Glomerular visceral epithelial cell (primary cell): Measurements from ENCODE around the gene FBXO46.
A peak's percentile ranks its signal among the peaks of the same experiment; 100 is the strongest.

Experiments used
- DNase-seq: peaks from one replicate; pipeline ENCODE4 v3.0.0-alpha.2; 2016; ENCODE audit errors: extremely low spot score

The FBXO46 gene, protein sequence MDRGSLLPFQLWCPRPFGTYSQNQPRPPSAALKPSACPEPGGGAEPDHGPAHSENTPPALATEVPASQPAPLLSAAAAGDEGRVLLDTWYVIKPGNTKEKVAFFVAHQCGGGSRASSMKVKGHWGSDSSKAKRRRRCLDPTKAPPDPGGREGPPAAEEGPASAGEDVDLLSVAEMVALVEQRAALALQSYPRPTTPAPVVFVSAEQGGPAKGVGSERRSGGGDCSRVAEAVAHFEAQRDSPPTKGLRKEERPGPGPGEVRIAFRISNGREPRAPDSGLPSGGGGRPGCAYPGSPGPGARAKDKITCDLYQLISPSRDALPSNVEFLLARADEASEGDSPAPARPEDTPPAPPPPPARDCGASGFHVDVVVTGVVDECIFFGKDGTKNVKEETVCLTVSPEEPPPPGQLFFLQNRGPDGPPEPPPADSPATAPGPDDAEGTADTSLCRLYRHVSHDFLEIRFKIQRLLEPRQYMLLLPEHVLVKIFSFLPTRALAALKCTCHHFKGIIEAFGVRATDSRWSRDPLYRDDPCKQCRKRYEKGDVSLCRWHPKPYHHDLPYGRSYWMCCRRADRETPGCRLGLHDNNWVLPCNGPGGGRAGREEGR

DNA sequence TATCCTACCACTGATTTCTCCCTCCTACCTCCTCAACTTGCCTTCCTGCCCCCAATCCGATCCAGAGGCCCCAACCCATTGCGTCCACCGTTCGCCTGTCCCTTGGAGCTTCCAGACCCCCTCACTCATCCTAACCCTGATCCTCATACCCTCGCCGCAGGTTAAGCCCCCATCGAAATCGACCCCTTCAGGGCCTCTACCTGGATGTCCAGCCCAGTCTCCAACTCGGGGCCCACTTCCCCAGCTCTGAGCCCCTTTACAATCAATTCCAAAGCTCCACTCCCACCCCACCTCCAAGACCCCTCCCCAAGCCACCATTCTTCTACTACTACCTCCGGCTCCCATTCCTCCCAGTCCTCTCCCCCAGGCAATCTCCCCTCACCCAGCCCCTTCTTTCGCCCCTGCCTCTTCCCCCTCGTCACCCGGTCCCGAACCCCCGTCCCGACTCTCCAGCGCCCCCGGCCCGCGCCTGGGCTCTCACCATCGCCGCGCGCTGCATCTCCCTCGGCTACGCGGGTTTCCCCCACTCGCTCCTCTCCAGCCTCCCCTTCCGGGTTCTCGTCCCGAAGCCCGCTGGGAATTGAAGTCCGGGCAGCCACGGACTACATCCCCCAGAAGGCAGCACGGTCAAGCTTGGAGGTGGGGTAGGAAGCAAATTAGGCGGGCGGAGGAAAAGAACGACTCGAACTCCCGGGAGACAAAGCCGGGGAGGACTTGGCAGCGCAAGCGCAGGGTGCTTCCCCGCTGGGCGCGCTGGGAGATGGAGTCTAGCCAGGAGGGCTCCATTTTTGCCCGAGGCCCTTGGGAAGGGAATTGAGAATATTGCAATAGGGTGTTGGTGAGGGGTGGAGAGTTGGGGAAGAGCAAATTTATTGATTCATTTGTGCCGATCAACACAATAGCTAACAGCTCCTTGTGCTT lies at the start of gene FBXO46:
Gene FBXO46, minus strand, starts transcription at position 529 of the 921 bp plus-strand sequence. CDS start 17,401 bp downstream, outside the sequence.
- DNase-seq: peak; percentile 98

DNA sequence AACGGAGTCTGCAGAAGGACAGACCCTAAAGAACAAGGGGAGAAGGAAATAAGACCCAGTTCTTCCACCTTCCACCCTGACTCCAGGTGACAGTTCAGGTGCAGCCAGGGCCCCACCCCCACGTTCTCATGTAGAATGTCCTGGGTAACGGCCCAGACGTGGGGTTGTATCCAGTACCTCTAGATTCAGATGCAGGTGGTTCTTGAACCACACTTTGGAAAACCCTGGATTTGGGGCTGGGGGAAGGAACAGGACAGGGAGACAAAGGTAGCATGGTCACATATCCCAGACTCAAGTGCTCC lies 49.4 kb upstream of the FBXO46 start:
- no peak for DNase-seq

DNA sequence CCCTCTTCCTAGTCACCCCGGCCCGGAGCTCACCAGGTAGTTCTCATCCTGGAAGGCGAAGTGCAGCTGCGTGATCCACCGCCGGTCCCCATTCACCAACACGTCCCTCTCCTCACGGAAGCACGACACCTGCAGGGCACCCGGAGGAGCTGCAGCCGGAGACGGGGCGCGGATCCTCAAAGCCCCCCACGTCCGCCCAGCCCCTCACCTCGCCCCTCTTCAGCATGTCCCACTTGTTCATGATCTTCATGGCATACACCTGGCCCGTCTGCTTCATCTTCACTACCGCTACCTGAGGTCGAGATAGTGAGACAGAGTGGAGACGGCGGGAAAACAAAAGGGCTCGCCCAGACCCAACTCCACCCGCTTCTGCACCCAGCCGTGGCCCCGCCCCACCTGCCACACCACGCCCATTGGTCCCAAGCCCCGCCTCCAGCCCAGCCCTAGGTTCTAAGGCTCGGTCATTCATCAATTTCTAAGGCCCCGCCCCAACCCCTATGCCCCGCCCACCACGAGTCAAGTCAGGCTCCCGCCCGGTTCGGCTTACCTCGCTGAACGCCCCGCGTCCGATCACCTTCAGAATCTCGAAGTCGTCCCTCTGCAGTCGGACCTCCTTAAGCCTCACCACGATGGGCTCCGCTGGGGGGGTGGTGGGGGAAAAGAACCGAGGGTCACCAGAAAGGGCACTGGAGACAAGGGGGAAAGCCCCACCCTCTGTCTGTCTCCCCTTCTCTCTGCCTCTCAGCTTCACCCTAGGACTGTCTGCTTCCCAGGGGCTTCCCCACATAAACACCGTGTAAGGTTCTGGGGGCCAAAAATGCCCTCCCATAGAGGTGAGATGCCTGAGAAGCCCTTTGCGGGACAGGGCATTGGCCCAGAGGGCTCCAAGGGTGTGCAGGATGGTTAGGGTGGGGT lies 48.8 kb upstream of the FBXO46 start:
- DNase-seq: peak; percentile 48

DNA sequence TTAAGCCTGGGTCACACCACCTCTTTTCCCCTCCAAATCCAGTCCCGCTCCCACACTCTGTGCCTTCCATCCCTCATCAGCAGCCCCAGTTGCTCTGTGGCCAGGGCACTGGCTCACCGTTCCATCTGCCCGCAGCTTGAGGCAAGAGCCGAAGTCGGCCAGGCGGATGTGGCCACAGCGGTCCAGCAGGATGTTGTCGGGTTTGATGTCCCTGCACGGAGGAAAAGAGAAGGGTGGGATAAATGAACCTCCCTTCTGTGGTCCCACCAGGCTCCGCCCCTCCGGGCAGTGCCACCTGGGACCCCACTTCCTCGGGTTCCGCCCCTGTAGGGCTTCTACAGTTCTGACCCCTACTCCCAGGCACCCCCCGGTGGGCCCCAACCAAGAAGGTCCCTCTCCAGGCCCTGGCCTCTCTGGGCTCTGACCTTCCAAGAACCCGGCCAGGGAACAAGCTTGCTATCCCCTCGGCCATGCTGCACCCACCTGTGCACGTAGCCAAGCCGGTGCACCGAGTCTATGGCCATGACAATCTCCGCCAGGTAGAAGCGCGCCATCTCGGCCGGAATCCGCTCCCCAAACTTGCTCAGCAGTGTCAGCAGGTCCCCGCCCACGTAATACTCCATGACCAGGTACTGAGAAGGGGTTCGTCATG lies 47.4 kb upstream of the FBXO46 start:
- no peak for DNase-seq

DNA sequence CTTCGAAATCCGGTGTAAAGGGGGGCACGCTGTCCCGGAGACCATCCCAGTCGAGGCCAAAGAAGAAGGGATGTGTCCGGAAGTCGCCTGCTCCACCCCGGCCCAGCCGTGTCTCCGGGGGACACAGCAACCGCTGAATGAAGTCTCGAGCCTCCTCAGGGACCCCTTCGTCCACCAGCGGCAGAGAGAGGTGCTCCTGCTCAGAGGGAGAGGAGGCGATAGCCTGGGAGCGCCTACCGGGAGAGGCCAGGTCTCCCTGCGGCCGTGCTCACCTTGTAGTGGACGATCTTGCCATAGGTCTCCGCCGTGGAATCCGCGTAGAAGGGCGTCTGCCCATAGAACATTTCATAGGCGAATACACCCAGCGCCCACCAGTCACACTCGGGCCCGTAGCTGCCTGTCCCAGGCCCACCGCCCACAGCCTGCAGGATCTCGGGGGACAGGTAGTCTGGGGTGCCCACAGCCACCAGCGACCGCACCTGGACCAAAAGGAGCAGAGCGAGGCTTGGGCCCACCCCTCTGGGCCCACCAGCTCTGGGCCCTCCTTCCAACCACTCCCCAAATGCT lies 46.8 kb upstream of the FBXO46 start:
- DNase-seq: no peak

DNA sequence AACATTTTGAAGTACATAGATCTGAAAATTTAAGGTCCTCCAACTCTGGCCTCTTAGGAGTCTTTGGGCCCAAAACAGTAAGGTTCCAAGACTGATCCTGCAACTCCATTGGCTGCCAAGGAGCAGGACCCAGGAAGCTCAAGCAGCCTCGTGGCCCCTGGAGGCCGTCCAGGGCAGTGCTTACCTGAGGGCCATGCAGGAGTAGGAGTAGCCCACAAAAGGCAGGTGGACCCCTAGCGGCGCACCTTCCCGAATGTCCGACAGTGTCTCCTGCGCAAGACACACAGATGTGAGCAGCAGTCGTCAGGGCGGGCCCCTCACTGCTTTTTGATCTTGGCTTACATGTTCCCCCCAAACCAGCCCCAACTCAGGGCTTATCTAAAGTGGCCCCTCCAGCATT lies 44.1 kb upstream of the FBXO46 start:
- no peak for DNase-seq

- DNase-seq: no peak
Observed at GRCh38 chr19:45773384-45773783, 42.7 kb upstream of the FBXO46 start.

DNA sequence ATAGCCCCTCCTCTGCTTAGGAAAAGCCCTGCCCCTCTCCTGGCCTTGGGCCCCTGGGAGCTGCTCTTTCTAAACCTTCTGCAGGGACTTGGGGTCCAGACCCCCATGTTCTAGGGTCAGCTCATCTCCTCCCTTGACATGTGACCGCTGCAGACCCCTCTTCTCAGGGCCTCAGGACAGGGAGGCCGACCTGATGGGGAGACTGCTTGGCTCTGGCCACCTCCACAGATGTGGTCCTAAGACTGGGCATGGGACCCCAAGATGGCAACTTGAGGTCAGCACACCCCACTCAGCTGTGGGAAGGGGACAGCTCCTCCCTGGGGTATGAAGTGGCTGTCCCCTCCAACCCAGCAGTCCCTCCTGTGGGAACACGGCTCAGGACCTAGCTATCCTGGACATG lies 42.2 kb upstream of the FBXO46 start:
- DNase-seq: no peak

GRCh38 chr19:45772130-45772840 lies 41.6 kb upstream of the FBXO46 start:
- DNase-seq: no peak

DNA sequence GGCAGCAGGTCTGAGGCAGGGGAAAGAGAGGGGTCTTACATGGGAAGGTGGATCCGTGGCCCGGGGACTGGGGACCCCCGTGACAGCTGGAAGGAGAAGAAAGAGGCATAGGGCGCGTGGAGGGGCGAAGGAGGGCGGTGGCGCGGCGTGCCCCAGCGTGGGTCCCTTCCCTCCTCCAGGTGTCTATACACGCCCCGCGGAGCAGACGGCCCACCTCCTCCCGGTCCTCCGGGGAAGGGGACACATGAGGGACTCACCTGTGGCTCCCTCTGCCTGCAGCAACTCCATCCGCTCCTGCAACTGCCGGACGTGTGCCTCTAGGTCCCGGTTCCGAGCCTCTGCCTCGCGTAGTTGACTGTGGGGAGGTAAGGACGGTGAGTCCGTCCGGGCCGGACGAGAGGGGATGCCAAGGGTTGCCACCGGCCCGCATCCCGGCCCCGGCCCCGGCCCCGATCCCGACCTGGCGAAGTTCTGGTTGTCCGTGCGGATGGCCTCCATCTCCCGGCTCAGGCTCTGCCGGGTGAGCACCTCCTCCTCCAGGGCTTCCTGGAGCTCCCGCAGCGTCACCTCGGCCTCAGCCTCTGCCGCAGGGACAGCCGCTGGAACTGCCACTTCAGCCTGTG lies 40.7 kb upstream of the FBXO46 start:
- DNase-seq: no peak

- peak; percentile 98 for DNase-seq
Observed at GRCh38 chr19:45770192-45771101, 39.8 kb upstream of the FBXO46 start.

- DNase-seq: no peak
Observed at GRCh38 chr19:45769821-45770191, 39.1 kb upstream of the FBXO46 start.

DNA sequence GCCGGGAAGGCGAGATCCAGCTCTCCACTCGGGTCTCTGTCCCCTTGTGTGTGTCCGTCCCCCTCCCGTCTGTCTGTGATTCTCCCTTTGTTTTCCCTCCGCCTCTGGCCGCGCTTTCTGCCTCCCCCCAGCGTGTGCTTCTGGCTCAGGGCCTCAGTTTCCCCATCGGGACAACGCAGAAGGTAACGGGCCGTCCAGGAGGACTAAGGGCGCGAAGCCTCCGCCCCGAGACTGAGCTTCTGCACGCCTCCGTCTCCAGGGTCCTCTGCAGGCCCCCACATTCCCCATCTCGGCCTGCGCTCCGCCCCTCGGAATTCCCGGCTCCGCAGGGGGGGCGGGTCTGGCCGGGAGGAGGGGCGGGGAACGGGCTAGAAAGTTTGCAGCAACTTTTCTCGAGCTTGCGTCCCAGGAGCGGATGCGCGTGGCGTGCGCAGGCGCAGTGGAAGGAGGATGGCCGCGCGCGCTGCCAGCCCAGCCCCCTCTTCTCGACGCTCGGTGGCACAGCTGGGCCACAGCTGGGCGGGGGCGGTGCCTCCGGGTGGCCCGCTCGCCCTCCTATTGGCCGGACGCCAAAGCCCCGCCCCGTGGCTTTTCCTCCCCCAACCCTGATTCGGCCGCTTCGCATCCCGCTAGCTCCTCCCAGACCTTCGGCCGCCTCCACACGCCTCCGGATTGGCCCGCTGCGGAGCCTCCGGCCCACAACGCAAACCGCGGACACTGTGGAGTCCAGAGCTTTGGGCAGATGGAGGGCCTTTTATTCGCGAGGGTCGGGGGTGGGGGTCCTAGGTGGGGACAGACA lies 38.5 kb upstream of the FBXO46 start, which contains the start of gene SIX5:
Gene SIX5, minus strand, starts transcription at position 269 of the 799 bp plus-strand sequence. CDS start 408 bp downstream, outside the sequence.
- DNase-seq: peak; percentile 99

GRCh38 chr19:45768655-45768983 lies 37.9 kb upstream of the FBXO46 start:
- peak; percentile 63 for DNase-seq

- peak; percentile 73 for DNase-seq
Observed at GRCh38 chr19:45767881-45768654, 37.4 kb upstream of the FBXO46 start.

GRCh38 chr19:45767410-45767880 lies 36.7 kb upstream of the FBXO46 start:
- peak; percentile 82 for DNase-seq
